Measurements from ENCODE around the gene STIMATE. TPM values are rescaled to one million over a fixed set of nuclear protein-coding genes. Genes with fewer than 3 reads are reported as not detected.

The STIMATE gene
- total and polyA plus RNA-seq, 9 of the 15 experiments (the other 6 are each of a cell fraction or from before 2014, with no cell fraction given) = 0.14 to 7.7 (median 4.9) TPM

DNA sequence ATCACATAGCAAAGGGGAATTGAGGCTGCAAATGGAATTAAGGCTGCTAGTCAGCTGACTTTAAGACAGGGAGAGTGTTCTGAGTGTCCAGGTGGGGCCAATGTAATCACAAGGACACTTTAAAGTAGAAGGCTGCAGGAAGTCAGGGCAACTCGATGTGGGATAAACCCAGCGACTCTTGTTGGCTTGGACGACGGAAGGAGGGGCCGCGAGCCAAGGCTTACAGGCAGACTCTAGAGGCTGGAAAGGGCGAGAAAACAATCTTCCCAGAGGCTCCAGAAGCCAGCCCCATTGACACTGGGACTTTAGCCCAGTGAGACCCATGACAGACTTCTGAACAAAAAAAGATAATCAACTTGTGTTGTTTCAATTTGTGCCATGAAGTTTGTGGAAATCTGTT is 49.6 kb downstream of the STIMATE start (continued):
- TF ChIP-seq MIER1 (IDR thresholded peaks at IDR 0.05; ENCODE audit: low read depth) (no peak), ZNF79 (CRISPR knock-in tag; IDR thresholded peaks at IDR 0.05; ENCODE audit: low read depth) (no peak), EHMT2 (IDR thresholded peaks at IDR 0.05) (no peak), GATAD2B (IDR thresholded peaks at IDR 0.05; ENCODE audit: borderline replicate concordance) (no peak), CEBPB (tag; IDR thresholded peaks at IDR 0.05) (no peak), NFYB (IDR thresholded peaks at IDR 0.05; ENCODE audit: extremely low read depth, insufficient read length) (no peak), ZNF586 (CRISPR knock-in tag; conservative IDR thresholded peaks at IDR 0.05) (no peak), RBM22 (IDR thresholded peaks at IDR 0.05; ENCODE audit: low read depth, low read length, poor library complexity, severe bottlenecking) (no peak)

DNA sequence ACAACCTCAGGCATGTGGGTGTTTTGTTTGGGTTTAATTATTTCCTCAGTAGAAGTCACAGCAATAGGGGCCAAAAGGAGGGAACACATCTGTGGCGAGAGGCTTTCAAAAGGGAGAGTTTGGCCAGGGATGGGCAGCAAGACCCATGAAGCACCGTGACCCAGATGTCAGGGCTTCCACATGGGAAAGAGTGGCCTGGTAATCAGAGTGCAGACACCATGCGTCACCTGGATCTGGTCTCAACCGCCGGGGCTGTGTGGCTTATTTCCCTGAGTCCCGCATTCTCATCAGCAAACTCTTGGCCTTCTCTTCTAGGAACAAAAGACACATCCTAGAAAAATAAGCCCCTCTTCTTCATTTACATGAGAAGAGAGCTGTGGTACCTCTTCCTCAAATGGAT is 50.1 kb downstream of the STIMATE start:
- in situ Hi-C loops (cut with MboI) (loop anchor here (10.0 kb wide), 1 partner anchor 228 kb away; no protein-coding TSS in a partner anchor), intact Hi-C loops (cut with micrococcal nuclease) (no loop called here)
- POLR2A ChIA-PET = interaction anchor here (0.9 to 1.0 kb wide), 2 partner anchors 8 to 9 kb away, joined by 3 read pairs; no protein-coding TSS in a partner anchor

More for the DNA sequence above, 50.1 kb downstream of the STIMATE start:
- FAIRE-seq (no peak), ATAC-seq (no peak), DNase-seq (ENCODE audit: extremely low read depth in 1 of 4, low spot score in 3 of 4) (no peak)
- H3K9me1 ChIP-seq (ENCODE audit: control insufficient read depth, insufficient read depth, low read length) = no peaks in the 10 kb centered on the region
- H3K27me3 ChIP-seq (ENCODE audit: control insufficient read depth in 2 of 2, insufficient read depth in 2 of 2, low read length in 2 of 2) = no peaks in the 10 kb centered on the region
- H3K4me1 ChIP-seq (replicated peaks in 1 of 2; ENCODE audit: control insufficient read depth in 2 of 2, insufficient read depth in 2 of 2, low read length in 2 of 2) = no peaks in the 10 kb centered on the region
- no peaks in the 10 kb centered on the region for H3K9me3 ChIP-seq (replicated peaks; ENCODE audit: control insufficient read depth, insufficient read depth, low read depth, low read length)
- CTCF ChIA-PET (ENCODE audit: low intra/inter-chr PET ratio) = no interaction called here
- no peak overlapping the region for H3K4me2 ChIP-seq (ENCODE audit: insufficient read depth, low read length)
- TF ChIP-seq ZFPM2 (CRISPR knock-in tag; IDR thresholded peaks at IDR 0.05) (no peak), LCOR (CRISPR knock-in tag; IDR thresholded peaks at IDR 0.05) (no peak), ZNF311 (CRISPR knock-in tag; IDR thresholded peaks at IDR 0.05) (no peak), ZNF431 (CRISPR knock-in tag; IDR thresholded peaks at IDR 0.05) (no peak), NFATC3 (IDR thresholded peaks at IDR 0.05) (no peak)
- TF ChIP-seq, protein P1, sequence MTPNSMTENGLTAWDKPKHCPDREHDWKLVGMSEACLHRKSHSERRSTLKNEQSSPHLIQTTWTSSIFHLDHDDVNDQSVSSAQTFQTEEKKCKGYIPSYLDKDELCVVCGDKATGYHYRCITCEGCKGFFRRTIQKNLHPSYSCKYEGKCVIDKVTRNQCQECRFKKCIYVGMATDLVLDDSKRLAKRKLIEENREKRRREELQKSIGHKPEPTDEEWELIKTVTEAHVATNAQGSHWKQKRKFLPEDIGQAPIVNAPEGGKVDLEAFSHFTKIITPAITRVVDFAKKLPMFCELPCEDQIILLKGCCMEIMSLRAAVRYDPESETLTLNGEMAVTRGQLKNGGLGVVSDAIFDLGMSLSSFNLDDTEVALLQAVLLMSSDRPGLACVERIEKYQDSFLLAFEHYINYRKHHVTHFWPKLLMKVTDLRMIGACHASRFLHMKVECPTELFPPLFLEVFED (CRISPR knock-in tag; conservative IDR thresholded peaks at IDR 0.05) = no peak
- H3K4me3 ChIP-seq = no peak overlapping the region
- WGBS (ENCODE audit: insufficient coverage, low coverage, missing lambda C conversion rate) = 65% methylated on average over 3 of the region's 6 CpGs
- BruUV-seq (replicated peaks) = no TSS peak
- H3K9ac ChIP-seq (ENCODE audit: insufficient read depth in 1 of 2, low read depth in 2 of 2, low read length in 2 of 2) = no peak overlapping the region
- no peak overlapping the region for H2AFZ ChIP-seq (ENCODE audit: low read depth, low read length)
- H4K20me1 ChIP-seq (replicated peaks; ENCODE audit: control insufficient read depth, insufficient read depth, low read length) = 0 out of 2 replicates have a peak, but pooled peaks cover 7% of the 10 kb centered on the region
- H3K36me3 ChIP-seq (ENCODE audit: control insufficient read depth, insufficient read depth, low read length) = peaks cover 6% of the 10 kb centered on the region; the same call in 1 of the 3 replicates
- no peaks in the 10 kb centered on the region for H3K79me2 ChIP-seq (ENCODE audit: control insufficient read depth, insufficient read depth, low read length)
- no peak overlapping the region for H3K27ac ChIP-seq (ENCODE audit: extremely low read depth, low read depth, low read length)

All from K562 (cell line).